SU-DHL-6 (cell line): ENCODE results near the gene PTPRCAP.

Experiments used
- CTCF ChIP-seq: fragments of 200-600 bp; sonication (generic); IDR thresholded peaks from one replicate; pipeline ENCODE4 v1.5.1; 2017; ENCODE audit warnings: antibody characterized with exemption, mild to moderate bottlenecking, low read length, moderate library complexity; ENCODE audit not compliant: insufficient read depth, poor library complexity, severe bottlenecking
- EZH2phosphoT487 ChIP-seq: fragments of 200-600 bp; sonication (generic), shearing (Covaris generic); conservative IDR thresholded peaks from 2 replicates; pipeline ENCODE4 v1.6.1; 2018; ENCODE audit warnings: mild to moderate bottlenecking, antibody characterized with exemption, low read length, moderate library complexity, mixed read lengths

DNA sequence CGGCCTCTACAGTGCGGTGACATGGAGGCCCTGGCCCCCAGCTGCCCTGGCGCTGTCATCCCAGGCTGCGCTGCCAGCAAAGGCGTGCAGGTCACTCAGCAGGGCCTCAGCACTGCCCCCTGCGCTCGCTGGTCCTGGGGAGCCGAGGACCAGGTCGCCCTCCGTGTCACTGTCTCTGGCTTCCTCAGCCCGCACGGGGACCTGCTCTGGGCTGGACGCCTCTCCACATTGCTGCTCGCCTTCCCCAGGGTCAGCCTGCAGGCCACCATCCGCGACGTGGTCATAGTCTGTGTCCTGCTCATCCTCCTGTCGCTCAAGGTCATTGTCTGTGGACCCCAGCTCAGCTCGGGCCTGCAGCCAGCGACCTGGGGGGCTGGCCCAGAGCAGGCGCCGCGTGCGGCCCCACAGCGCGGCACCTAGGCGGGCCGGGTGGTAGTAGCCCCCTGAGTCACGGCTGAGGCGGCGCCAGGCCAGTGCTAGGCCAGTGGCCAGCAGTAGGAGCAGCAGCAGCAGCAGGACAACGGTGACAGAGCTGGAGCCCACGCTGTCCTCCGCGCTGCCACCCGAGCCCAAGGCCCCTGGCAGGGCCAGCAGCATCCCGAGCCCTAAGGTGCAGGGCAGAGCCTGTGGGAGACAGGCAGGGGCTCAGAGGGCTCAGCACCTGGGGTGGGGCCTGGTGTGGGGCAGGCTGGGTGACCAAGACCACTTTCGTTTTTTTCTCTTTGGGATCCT, 1.6 kb downstream of the PTPRCAP start:
- TF ChIP-seq CTCF (no peak), EZH2phosphoT487 (no peak)
